ENCODE measurements around the gene ATIC.

DNA sequence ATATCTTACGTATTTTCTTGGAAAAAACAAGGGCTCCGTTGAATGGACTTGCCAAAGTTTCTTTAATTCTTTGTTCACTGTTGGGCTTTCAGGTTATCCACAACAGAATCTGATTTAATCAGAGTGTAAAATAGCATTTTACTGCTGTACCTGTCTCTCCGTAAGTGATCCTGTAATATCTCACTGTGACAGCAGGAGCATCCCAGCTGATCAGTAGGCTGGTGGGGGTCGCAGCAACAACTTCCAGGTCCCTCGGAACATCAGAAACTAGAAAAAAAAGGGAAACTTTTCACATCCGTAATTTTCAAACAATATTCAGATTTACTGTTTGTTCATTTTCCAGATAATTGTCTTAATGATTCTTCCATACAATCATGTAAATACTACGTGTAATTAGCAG is 72.9 kb downstream of the ATIC start:
- TF ChIP-seq GABPA (IDR thresholded peaks at IDR 0.05; ENCODE audit: borderline replicate concordance, insufficient read depth, low read length), result no peak
- TF ChIP-seq, protein P1, sequence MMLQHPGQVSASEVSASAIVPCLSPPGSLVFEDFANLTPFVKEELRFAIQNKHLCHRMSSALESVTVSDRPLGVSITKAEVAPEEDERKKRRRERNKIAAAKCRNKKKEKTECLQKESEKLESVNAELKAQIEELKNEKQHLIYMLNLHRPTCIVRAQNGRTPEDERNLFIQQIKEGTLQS (IDR thresholded peaks at IDR 0.05; ENCODE audit: insufficient read depth, low read depth, low read length), result no peak
